Tibial artery (tissue), 4 donors: ENCODE measurements around the gene TAAR8.
A peak's percentile ranks its signal among the peaks of the same experiment; 100 is the strongest.
"Not testable (repeated sequence)": the region's sequence is repeated elsewhere in the genome, so short reads cannot be mapped to it uniquely, and the experiment has no call there.

Experiments used
- DNase-seq, 2 donors: peaks; one replicate each; pipeline ENCODE4 v3.0.0-alpha.2; 2019
- H3K27ac ChIP-seq, 2 donors: fragments of 200-600 bp; sonication (generic) in 1 of 2; 1 replicate in 1 of 2; 2 replicates in 1 of 2; pipeline ENCODE4 v1.5.1; 2018 to 2019; ENCODE audit warnings: mild to moderate bottlenecking in 1 of 2
- H3K27me3 ChIP-seq, 2 donors: fragments of 200-600 bp; sonication (generic) in 1 of 2; one replicate each; pipeline versions ENCODE4 v1.5.1 to v1.6.0; 2016 to 2019
- H3K36me3 ChIP-seq, 3 donors: fragments of 200-600 bp; sonication (generic) in 2 of 3; one replicate each; pipeline ENCODE4 v1.5.1; 2016 to 2019; ENCODE audit warnings: mild to moderate bottlenecking in 2 of 3
- H3K4me1 ChIP-seq, 4 donors: fragments of 200-600 bp; sonication (generic) in 2 of 4; 1 replicate in 3 of 4; 2 replicates in 1 of 4; pipeline ENCODE4 v1.5.1; 2016 to 2019
- H3K4me3 ChIP-seq, 2 donors: fragments of 200-600 bp; sonication (generic) in 1 of 2; 1 replicate in 1 of 2; 2 replicates in 1 of 2; pipeline ENCODE4 v1.5.1; 2018 to 2019; ENCODE audit warnings: mild to moderate bottlenecking in 2 of 2
- H3K9me3 ChIP-seq, 3 donors: fragments of 200-600 bp; sonication (generic) in 1 of 3; one replicate each; pipeline ENCODE4 v1.5.1; 2016 to 2019
- CTCF ChIP-seq, 2 experiments: fragments of 200-600 bp in 1 of 2; fragments of 450-650 bp in 1 of 2; IDR thresholded peaks; one replicate each; pipeline ENCODE4 v1.5.1; 2017 to 2019; ENCODE audit warnings: antibody characterized with exemption in 2 of 2, mild to moderate bottlenecking in 1 of 2, moderate library complexity in 1 of 2
- intact Hi-C: fragments of 100-400 bp; cut with DNase I; formaldehyde crosslinking; loops from one replicate; pipeline ENCODE4 v1.15.0; 2023; ENCODE audit warnings: low total_unique reads

The TAAR8 gene

DNA sequence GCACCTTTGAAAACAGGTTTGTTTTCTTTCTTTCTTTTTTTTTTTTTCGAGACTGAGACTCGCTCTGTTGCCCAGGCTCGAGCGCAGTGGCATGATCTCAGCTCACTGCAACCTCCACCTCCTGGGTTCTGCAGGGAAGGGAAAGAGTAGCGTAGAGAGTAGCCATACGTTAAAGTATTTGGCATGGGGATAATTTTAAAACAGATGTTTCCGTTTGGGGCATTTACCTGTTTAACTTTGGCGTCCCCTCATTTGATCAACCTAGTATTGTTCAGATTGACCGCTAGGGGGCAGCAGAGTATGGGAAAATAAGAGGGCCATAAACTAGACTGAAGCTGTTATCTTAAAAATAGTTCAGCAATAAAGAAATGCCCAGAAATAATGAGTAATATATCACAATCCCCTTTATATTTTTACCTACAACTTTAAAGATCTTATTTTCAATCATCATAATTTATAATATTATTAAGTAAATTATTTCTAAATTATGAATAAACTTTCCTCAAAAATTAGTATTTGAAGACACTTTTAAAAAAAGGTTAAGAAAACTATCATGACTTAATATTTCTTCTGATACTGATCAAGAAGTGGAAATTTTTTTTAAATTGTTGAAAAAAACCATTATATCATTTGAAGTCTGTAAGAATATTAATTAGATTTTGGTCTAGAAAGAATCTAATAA lies 22.0 kb upstream of the TAAR8 start:
- intact Hi-C loops, result no loop called here

DNA sequence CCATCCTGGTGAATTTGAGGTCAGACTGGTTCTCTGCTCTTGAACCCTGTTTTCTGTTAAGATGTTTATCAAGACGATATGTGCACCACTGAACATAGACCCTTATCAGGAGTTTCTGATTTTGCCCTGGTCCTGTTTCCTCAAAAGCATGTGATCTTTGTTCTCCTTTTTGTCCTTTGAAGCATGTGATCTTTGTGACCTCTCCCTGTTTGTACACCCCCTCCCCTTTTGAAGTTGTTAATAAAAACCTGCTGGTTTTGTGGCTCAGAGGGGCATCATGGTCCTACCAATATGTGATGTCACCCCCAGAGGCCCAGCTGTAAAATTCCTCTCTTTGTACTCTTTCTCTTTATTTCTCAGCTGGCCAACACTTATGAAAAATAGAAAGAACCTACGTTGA lies 17.9 kb upstream of the TAAR8 start:
- H3K27me3 ChIP-seq, H3K4me3 ChIP-seq, H3K4me1 ChIP-seq, H3K36me3 ChIP-seq, H3K9me3 ChIP-seq, H3K27ac ChIP-seq, intact Hi-C loops, DNase-seq: not testable (repeated sequence)

More for the DNA sequence above, 22.0 kb upstream of the TAAR8 start:
- H3K27me3 ChIP-seq, result no peaks in the 10 kb centered on the region
- DNase-seq, result peak in 1 of 2 donors; percentile 55
- no peak overlapping the region for H3K27ac ChIP-seq
- no peaks in the 10 kb centered on the region for H3K36me3 ChIP-seq
- peak; percentile 72 to 77 for TF ChIP-seq CTCF (IDR thresholded peaks at IDR 0.05)
- H3K4me1 ChIP-seq, result peaks cover 0 to 3% (median 0%) of the 10 kb centered on the region in 4 donors
- H3K9me3 ChIP-seq, result no peaks in the 10 kb centered on the region
- H3K4me3 ChIP-seq, result no peak overlapping the region

- Histone ChIP-seq H3K4me3 (no peak overlapping the region), H3K9me3 (no peaks in the 10 kb centered on the region), H3K27me3 (no peaks in the 10 kb centered on the region), H3K27ac (no peak overlapping the region), H3K36me3 (no peaks in the 10 kb centered on the region), H3K4me1 (no peaks in the 10 kb centered on the region)
- DNase-seq, result no peak
- intact Hi-C loops, result no loop called here
- no peak for TF ChIP-seq CTCF (IDR thresholded peaks at IDR 0.05)
Observed at GRCh38 chr6:132537145-132537544, 15.3 kb upstream of the TAAR8 start.

DNA sequence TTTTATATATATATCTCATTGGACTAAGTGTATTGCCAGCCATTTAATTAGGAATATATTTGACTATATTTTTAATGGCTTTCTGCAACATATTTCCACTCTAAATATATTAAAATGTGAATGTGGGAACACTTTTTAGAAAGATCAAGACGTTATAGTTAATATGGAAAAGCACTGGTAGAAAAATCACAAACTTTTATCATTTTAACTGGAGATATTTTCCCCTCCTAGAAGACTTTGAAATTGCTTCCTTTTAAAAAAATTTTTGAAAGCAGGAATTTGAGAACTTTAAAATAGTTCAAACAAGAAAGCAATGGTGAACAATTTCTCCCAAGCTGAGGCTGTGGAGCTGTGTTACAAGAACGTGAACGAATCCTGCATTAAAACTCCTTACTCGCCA lies 14.5 kb upstream of the TAAR8 start, which contains the start of gene TAAR9:
Gene TAAR9, plus strand, starts transcription at position 301 of the 400 bp plus-strand sequence. Its CDS starts 13 bp downstream, at position 314.
- H3K27me3 ChIP-seq, result no peaks in the 10 kb centered on the region
- H3K36me3 ChIP-seq, result no peaks in the 10 kb centered on the region
- TF ChIP-seq CTCF (IDR thresholded peaks at IDR 0.05), result no peak
- intact Hi-C loops, result no loop called here
- no peak within 1 kb of the TSS for H3K4me3 ChIP-seq
- no peaks in the 10 kb centered on the region for H3K9me3 ChIP-seq
- no peaks in the 10 kb centered on the region for H3K4me1 ChIP-seq
- DNase-seq, result no peak
- H3K27ac ChIP-seq, result no peak within 1 kb of the TSS

GRCh38 chr6:132544826-132545225 lies 7.6 kb upstream of the TAAR8 start:
- H3K4me3 ChIP-seq, result no peak overlapping the region
- no peaks in the 10 kb centered on the region for H3K9me3 ChIP-seq
- intact Hi-C loops, result no loop called here
- no peaks in the 10 kb centered on the region for H3K27me3 ChIP-seq
- H3K36me3 ChIP-seq, result no peaks in the 10 kb centered on the region
- TF ChIP-seq CTCF (IDR thresholded peaks at IDR 0.05), result no peak
- DNase-seq, result no peak
- no peaks in the 10 kb centered on the region for H3K4me1 ChIP-seq
- no peak overlapping the region for H3K27ac ChIP-seq

- DNase-seq, result no peak
- no peak overlapping the region for H3K27ac ChIP-seq
- TF ChIP-seq CTCF (IDR thresholded peaks at IDR 0.05), result no peak
- no peak overlapping the region for H3K4me3 ChIP-seq
- no peaks in the 10 kb centered on the region for H3K36me3 ChIP-seq
- intact Hi-C loops, result no loop called here
- no peaks in the 10 kb centered on the region for H3K9me3 ChIP-seq
- no peaks in the 10 kb centered on the region for H3K4me1 ChIP-seq
- H3K27me3 ChIP-seq, result no peaks in the 10 kb centered on the region
Observed at GRCh38 chr6:132548746-132549463, 3.6 kb upstream of the TAAR8 start.
